ENCODE data around the gene PCDH9.

The PCDH9 gene

GRCh38 chr13:66369666-66370065 is 860.5 kb downstream of the PCDH9 start:
- Histone ChIP-seq H3F3A (ENCODE audit: insufficient read depth, low read length) (no peaks in the 10 kb centered on the region), H3K27ac (ENCODE audit: low read depth, low read length, poor library complexity, severe bottlenecking) (no peak overlapping the region), H2AFZ (ENCODE audit: low read length) (no peak overlapping the region), H3K4me2 (ENCODE audit: low read length) (no peak overlapping the region), H3K9me2 (ENCODE audit: low read depth, low read length) (no peaks in the 10 kb centered on the region), H3K4me1 (ENCODE audit: insufficient read depth, low read length, severe bottlenecking) (peaks cover 27% of the 10 kb centered on the region), H3K4me3 (ENCODE audit: low read depth, low read length, poor library complexity, severe bottlenecking) (no peak overlapping the region), H3K36me3 (ENCODE audit: insufficient read depth, low read length) (no peaks in the 10 kb centered on the region; the same call in 1 of the 2 replicates), H4K20me1 (ENCODE audit: insufficient read depth, low read length) (no peaks in the 10 kb centered on the region), H3K9me3 (ENCODE audit: low read length) (peaks cover 14% of the 10 kb centered on the region; the same call in 1 of the 2 replicates), H3K9ac (ENCODE audit: low read length) (no peak overlapping the region), H3K27me3 (ENCODE audit: insufficient read depth, low read length) (no peaks in the 10 kb centered on the region), H3K79me2 (ENCODE audit: insufficient read depth, low read length) (no peaks in the 10 kb centered on the region)
- TF ChIP-seq CTCF (IDR thresholded peaks at IDR 0.05; ENCODE audit: low read length), result no peak
- TF ChIP-seq EZH2 (IDR thresholded peaks at IDR 0.05; ENCODE audit: borderline replicate concordance, low read length), result no peak

- H3K79me2 ChIP-seq (ENCODE audit: insufficient read depth, low read length), result no peaks in the 10 kb centered on the region
Observed at GRCh38 chr13:66367356-66367755, 862.8 kb downstream of the PCDH9 start.

GRCh38 chr13:66365101-66365500 is 865.0 kb downstream of the PCDH9 start:
- no peaks in the 10 kb centered on the region for H4K20me1 ChIP-seq (ENCODE audit: insufficient read depth, low read length)
- H3K9ac ChIP-seq (ENCODE audit: low read length), result no peak overlapping the region; the same call in 1 of the 2 replicates
- H3K27ac ChIP-seq (ENCODE audit: low read depth, low read length, poor library complexity, severe bottlenecking), result peak overlapping the region; percentile 60
- H3K4me1 ChIP-seq (ENCODE audit: insufficient read depth, low read length, severe bottlenecking), result peaks cover 28% of the 10 kb centered on the region
- TF ChIP-seq CTCF (IDR thresholded peaks at IDR 0.05; ENCODE audit: low read length) (no peak), EZH2 (IDR thresholded peaks at IDR 0.05; ENCODE audit: borderline replicate concordance, low read length) (no peak)
- peaks cover 14% of the 10 kb centered on the region; the same call in 1 of the 2 replicates for H3K9me3 ChIP-seq (ENCODE audit: low read length)
- peak overlapping the region; percentile 14 for H3K4me3 ChIP-seq (ENCODE audit: low read depth, low read length, poor library complexity, severe bottlenecking)
- H3K4me2 ChIP-seq (ENCODE audit: low read length), result peak overlapping the region; percentile 49
- no peaks in the 10 kb centered on the region for H3K27me3 ChIP-seq (ENCODE audit: insufficient read depth, low read length)
- no peaks in the 10 kb centered on the region; the same call in 1 of the 2 replicates for H3K36me3 ChIP-seq (ENCODE audit: insufficient read depth, low read length)
- H3F3A ChIP-seq (ENCODE audit: insufficient read depth, low read length), result no peaks in the 10 kb centered on the region
- no peaks in the 10 kb centered on the region for H3K79me2 ChIP-seq (ENCODE audit: insufficient read depth, low read length)
- no peaks in the 10 kb centered on the region for H3K9me2 ChIP-seq (ENCODE audit: low read depth, low read length)
- H2AFZ ChIP-seq (ENCODE audit: low read length), result peak overlapping the region; percentile 80

More at GRCh38 chr13:66367356-66367755, 862.8 kb downstream of the PCDH9 start:
- no peak overlapping the region for H3K4me2 ChIP-seq (ENCODE audit: low read length)
- H4K20me1 ChIP-seq (ENCODE audit: insufficient read depth, low read length), result no peaks in the 10 kb centered on the region
- H3K4me3 ChIP-seq (ENCODE audit: low read depth, low read length, poor library complexity, severe bottlenecking), result no peak overlapping the region
- H3K4me1 ChIP-seq (ENCODE audit: insufficient read depth, low read length, severe bottlenecking), result peaks cover 20% of the 10 kb centered on the region
- H3K27me3 ChIP-seq (ENCODE audit: insufficient read depth, low read length), result no peaks in the 10 kb centered on the region
- H3F3A ChIP-seq (ENCODE audit: insufficient read depth, low read length), result no peaks in the 10 kb centered on the region
- H3K9me2 ChIP-seq (ENCODE audit: low read depth, low read length), result no peaks in the 10 kb centered on the region
- H2AFZ ChIP-seq (ENCODE audit: low read length), result no peak overlapping the region
- no peak for TF ChIP-seq CTCF (IDR thresholded peaks at IDR 0.05; ENCODE audit: low read length)
- no peak for TF ChIP-seq EZH2 (IDR thresholded peaks at IDR 0.05; ENCODE audit: borderline replicate concordance, low read length)
- H3K9me3 ChIP-seq (ENCODE audit: low read length), result peaks cover 14% of the 10 kb centered on the region; the same call in 1 of the 2 replicates
- no peaks in the 10 kb centered on the region; the same call in 1 of the 2 replicates for H3K36me3 ChIP-seq (ENCODE audit: insufficient read depth, low read length)
- no peak overlapping the region for H3K9ac ChIP-seq (ENCODE audit: low read length)
- H3K27ac ChIP-seq (ENCODE audit: low read depth, low read length, poor library complexity, severe bottlenecking), result no peak overlapping the region

Measured in OCI-LY1 (cell line).